SJSA1 (cell line): Measurements from ENCODE around the gene CCT7. TPM values are rescaled to one million over a fixed set of nuclear protein-coding genes. Genes with fewer than 3 reads are reported as not detected.

Experiments
- DNase-seq, 2 experiments: peaks; one replicate each; pipeline ENCODE4 v3.0.0-alpha.2; 2015 to 2020; ENCODE audit warnings: low spot score in 2 of 2, low read depth in 1 of 2
- H3K27ac ChIP-seq: fragments of 250-450 bp; sonication (Bioruptor Pico); 2 replicates; pipeline ENCODE4 v1.5.1; 2020; ENCODE audit warnings: mild to moderate bottlenecking, moderate library complexity
- H3K27me3 ChIP-seq: fragments of 250-450 bp; sonication (Bioruptor Pico); replicated peaks from 2 replicates; pipeline ENCODE4 v1.5.1; 2020; ENCODE audit warnings: mild to moderate bottlenecking, moderate library complexity
- H3K36me3 ChIP-seq: fragments of 250-450 bp; sonication (Bioruptor Pico); 2 replicates; pipeline ENCODE4 v1.5.1; 2020; ENCODE audit warnings: mild to moderate bottlenecking
- H3K4me1 ChIP-seq: fragments of 250-450 bp; sonication (Bioruptor Pico); replicated peaks from 2 replicates; pipeline ENCODE4 v1.6.1; 2021; ENCODE audit warnings: mild to moderate bottlenecking
- H3K4me3 ChIP-seq: fragments of 250-450 bp; sonication (Bioruptor Pico); 2 replicates; pipeline ENCODE4 v1.5.1; 2020; ENCODE audit warnings: mild to moderate bottlenecking
- H3K9me3 ChIP-seq: fragments of 250-450 bp; sonication (Bioruptor Pico); replicated peaks from 2 replicates; pipeline ENCODE4 v1.5.1; 2020; ENCODE audit warnings: mild to moderate bottlenecking
- total RNA-seq: library from RNA; depleted of rRNA; stranded (reverse); fragments of >200 nt; shearing (Covaris generic); gene quantifications from 2 replicates; pipeline ENCODE4 v1.2.3, GENCODE V29; 2014; rRNA removed

Gene CCT7
- total RNA-seq, 1 experiment from 2014 or later, result 570 TPM

GRCh38 chr2:73293534-73294171 is 59.5 kb downstream of the CCT7 start, which contains the start of gene EGR4:
EGR4 (minus strand) TSS chr2:73293548; CDS start chr2:73293317, 231 bp downstream.
- H3K4me1 ChIP-seq, result peaks cover 19% of the 10 kb centered on the region
- peak; percentile 23 to 64 for DNase-seq

GRCh38 chr2:73294239-73294638 is 60.1 kb downstream of the CCT7 start:
- no peak for DNase-seq
- no peak overlapping the region for H3K4me3 ChIP-seq
- H3K27ac ChIP-seq, result no peak overlapping the region
- peaks cover 85% of the 10 kb centered on the region for H3K27me3 ChIP-seq
- peaks cover 19% of the 10 kb centered on the region for H3K4me1 ChIP-seq
- H3K36me3 ChIP-seq, result no peaks in the 10 kb centered on the region
- H3K9me3 ChIP-seq, result peaks cover 2% of the 10 kb centered on the region; the same call in 1 of the 2 replicates

More at GRCh38 chr2:73293534-73294171, 59.5 kb downstream of the CCT7 start, which contains the start of gene EGR4:
- peak within 1 kb of the TSS; percentile 35 for H3K4me3 ChIP-seq
- no peaks in the 10 kb centered on the region for H3K36me3 ChIP-seq
- H3K27me3 ChIP-seq, result peaks cover 90% of the 10 kb centered on the region
- no peak within 1 kb of the TSS for H3K27ac ChIP-seq
- H3K9me3 ChIP-seq, result peaks cover 2% of the 10 kb centered on the region; the same call in 1 of the 2 replicates

- Histone ChIP-seq H3K27ac (no peak overlapping the region), H3K36me3 (no peaks in the 10 kb centered on the region), H3K9me3 (peaks cover 2% of the 10 kb centered on the region; the same call in 1 of the 2 replicates), H3K4me1 (peaks cover 19% of the 10 kb centered on the region), H3K27me3 (peaks cover 77% of the 10 kb centered on the region), H3K4me3 (no peak overlapping the region)
- no peak for DNase-seq
These were observed 61.8 kb downstream of the CCT7 start for GRCh38 chr2:73295751-73296400.

GRCh38 chr2:73297151-73297559 is 63.0 kb downstream of the CCT7 start:
- no peak for DNase-seq
- H3K27me3 ChIP-seq, result peaks cover 64% of the 10 kb centered on the region
- H3K4me3 ChIP-seq, result no peak overlapping the region
- no peaks in the 10 kb centered on the region for H3K36me3 ChIP-seq
- peaks cover 11% of the 10 kb centered on the region for H3K4me1 ChIP-seq
- no peaks in the 10 kb centered on the region for H3K9me3 ChIP-seq
- H3K27ac ChIP-seq, result no peak overlapping the region

- Histone ChIP-seq H3K27ac (no peak overlapping the region), H3K27me3 (peaks cover 60% of the 10 kb centered on the region)
- DNase-seq, result no peak
These were observed 63.5 kb downstream of the CCT7 start for GRCh38 chr2:73297586-73297985.

GRCh38 chr2:73300926-73301325 is 66.8 kb downstream of the CCT7 start:
- Histone ChIP-seq H3K4me1 (no peaks in the 10 kb centered on the region), H3K27me3 (peaks cover 32% of the 10 kb centered on the region), H3K9me3 (no peaks in the 10 kb centered on the region), H3K4me3 (no peak overlapping the region), H3K36me3 (no peaks in the 10 kb centered on the region), H3K27ac (no peak overlapping the region)
- no peak for DNase-seq

More at GRCh38 chr2:73297586-73297985, 63.5 kb downstream of the CCT7 start:
- no peaks in the 10 kb centered on the region for H3K9me3 ChIP-seq
- H3K4me3 ChIP-seq, result no peak overlapping the region
- peaks cover 11% of the 10 kb centered on the region for H3K4me1 ChIP-seq
- H3K36me3 ChIP-seq, result no peaks in the 10 kb centered on the region

- H3K9me3 ChIP-seq, result no peaks in the 10 kb centered on the region
- no peaks in the 10 kb centered on the region for H3K4me1 ChIP-seq
- no peak overlapping the region for H3K4me3 ChIP-seq
- no peaks in the 10 kb centered on the region for H3K36me3 ChIP-seq
- peaks cover 32% of the 10 kb centered on the region for H3K27me3 ChIP-seq
- H3K27ac ChIP-seq, result no peak overlapping the region
- DNase-seq, result no peak
These were observed 67.5 kb downstream of the CCT7 start for GRCh38 chr2:73301636-73302035.

Other genes with a start within 250 kb of the CCT7 start
- gene SFXN5, start 162.6 kb upstream of the CCT7 start, total RNA-seq, result 8.2 and 13.3 TPM in 2 replicates
- 15.5 and 23.0 TPM in 2 replicates for gene RAB11FIP5, start 121.4 kb upstream of the CCT7 start, total RNA-seq
- gene NOTO, start 31.7 kb upstream of the CCT7 start, total RNA-seq, result not detected in 2 replicates
- gene SMYD5, start 20.1 kb upstream of the CCT7 start, total RNA-seq, result 20.7 and 24.3 TPM in 2 replicates
- gene PRADC1, start 1.1 kb upstream of the CCT7 start, total RNA-seq, result 42.0 and 45.8 TPM in 2 replicates
- 0.05 and 0.72 TPM in 2 replicates for gene FBXO41, start 50.2 kb downstream of the CCT7 start, total RNA-seq
- not detected in 2 replicates for gene EGR4, start 59.2 kb downstream of the CCT7 start, total RNA-seq
- gene ALMS1, start 151.5 kb downstream of the CCT7 start, total RNA-seq, result 12.8 and 22.3 TPM in 2 replicates